ENCODE data around the gene IKZF4.

- TF ChIP-seq CTCF (IDR thresholded peaks at IDR 0.05; ENCODE audit: borderline replicate concordance, extremely low read depth, low read length, poor library complexity, severe bottlenecking): no peak
- TF ChIP-seq EZH2 (IDR thresholded peaks at IDR 0.05; ENCODE audit: borderline replicate concordance, low read depth, low read length, severe bottlenecking): no peak
These were observed 6.6 kb upstream of the IKZF4 start for GRCh38 chr12:56014205-56014604.

Data from DND-41 (cell line).